GF-D8 (cell line): ENCODE data around the gene TMEM39B.
"Not testable (repeated sequence)": the region's sequence is repeated elsewhere in the genome, so short reads cannot be mapped to it uniquely, and the experiment has no call there.

ENCODE experiments used
- DNase-seq: peaks from one replicate; lab custom pipeline; 2025; lab: John Stamatoyannopoulos, UW

The TMEM39B gene

DNA sequence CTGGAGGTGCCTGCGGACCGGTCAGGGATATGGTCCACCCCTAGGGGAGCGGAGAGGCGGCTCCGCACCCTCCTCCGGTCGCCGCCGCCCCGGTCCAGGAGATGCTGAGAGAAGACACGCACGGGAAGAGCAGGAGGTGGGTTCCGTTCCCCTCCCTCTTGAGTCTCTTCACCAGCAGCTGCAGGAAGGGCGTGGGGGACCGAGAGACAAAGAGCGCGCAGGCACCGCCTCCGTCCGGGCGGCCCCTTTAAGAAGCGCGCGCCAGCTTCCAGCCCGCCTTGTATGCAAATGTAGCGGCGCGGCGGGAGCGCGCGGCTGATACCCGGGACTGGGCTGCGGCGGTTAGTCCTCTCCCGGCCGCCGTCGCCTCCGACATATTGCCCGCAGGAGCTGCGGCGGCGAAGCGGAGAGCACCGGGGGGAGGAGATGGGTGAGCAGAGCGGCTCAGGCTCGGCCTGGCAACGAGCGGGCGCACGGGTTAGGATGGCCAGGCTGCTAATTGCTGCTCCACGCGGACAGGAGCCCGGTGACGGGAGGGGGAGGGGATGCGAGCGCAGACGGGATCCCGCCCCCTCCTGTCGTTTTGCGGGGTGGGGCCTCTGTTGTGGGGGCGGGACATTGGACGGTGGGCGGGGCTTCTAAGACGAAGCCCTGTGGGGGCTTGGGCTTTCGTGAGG is at the start of gene TMEM39B:
TSS of gene TMEM39B (plus strand) at position 318 of the 677 bp plus-strand sequence. CDS start at position 427, 109 bp downstream.
- peak; percentile 86 for DNase-seq

DNA sequence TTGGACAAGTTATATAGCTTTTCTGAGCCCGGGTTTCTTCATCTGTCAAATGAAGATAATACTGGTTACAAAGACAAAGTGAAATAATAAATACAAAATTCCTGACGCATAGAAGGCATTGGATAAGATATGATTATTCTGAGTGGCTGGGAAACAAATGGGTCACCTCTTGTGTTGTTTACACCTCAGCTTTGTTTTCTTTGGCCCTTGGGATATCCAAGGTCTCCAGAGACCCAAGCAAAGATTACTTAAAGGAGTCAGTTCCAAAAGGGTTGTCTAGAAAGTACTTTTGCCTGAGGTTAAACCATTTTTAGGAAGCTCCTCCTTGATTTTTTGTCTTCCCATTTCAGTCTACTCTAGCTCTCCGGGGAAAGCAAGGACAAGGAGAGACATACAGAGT is 49.4 kb upstream of the TMEM39B start:
- DNase-seq = no peak

DNA sequence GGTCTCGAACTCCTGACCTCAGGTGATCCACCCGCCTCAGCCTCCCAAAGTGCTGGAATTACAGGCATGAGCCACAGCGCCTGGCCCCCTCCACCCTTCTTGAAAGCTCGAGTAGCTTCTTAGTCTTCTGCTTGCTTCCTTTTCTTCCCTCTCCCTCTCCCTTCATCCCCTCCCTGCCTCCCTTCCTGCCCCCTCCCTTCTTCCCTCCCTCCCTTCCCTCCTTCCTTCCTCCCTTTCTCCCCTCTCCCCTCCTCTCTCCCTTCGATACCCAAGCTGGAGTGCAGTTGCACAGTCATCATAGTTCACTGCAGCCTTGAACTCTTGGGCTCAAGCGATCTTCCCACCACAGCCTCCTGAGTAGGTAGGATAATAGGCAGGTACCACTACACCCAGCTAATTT is 47.2 kb upstream of the TMEM39B start:
- no peak for DNase-seq

DNA sequence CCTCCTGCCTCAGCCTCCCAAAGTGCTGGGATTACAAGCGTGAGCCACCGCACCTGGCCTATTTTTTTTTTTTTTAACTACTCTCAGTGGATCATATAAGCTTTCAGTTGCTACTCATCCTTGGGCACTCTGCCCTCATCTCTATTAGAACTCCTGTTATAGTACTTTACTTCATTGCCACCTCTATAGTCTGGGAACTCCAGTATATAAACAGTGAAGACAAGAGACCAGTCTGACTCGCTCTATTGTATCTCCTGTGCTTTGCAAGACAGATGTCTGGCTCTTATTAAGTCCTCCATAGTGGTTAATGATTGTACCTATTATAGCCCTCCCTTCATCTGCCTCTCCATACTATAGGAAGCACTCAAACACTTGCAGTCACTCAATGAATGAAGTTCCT is 44.0 kb upstream of the TMEM39B start:
- no peak for DNase-seq

DNA sequence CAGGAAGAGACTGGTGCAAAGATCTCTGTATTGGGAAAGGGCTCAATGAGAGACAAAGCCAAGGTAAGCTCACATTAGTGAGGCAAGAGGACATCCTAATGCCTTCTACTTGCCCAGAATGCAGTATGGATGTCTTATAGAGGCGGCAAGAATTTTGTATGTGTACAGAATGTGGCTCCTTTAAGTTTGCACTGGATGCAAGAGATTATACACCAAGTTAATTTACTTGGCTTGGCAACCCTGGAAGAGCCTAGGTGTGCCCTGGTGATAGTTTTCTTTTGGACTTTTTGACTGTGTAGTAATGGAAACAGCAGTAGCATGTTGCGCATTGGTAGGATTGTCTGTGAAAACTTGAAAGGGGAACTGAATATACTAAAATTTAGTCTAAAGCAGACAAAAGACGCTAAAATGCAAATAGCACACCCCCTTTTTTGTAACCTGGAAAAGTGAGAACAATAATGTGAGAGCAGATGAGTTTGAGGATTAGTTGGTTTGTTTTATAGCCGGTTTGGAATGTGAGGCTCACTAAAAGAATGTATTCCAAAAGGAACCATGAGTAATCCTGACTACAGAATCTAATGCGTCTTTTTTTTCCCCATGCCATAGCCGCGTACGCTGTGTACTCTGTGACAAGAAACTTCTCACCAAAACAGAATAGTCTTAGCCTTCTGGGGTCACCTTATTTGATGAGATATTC is 41.0 kb upstream of the TMEM39B start:
- no peak for DNase-seq

DNA sequence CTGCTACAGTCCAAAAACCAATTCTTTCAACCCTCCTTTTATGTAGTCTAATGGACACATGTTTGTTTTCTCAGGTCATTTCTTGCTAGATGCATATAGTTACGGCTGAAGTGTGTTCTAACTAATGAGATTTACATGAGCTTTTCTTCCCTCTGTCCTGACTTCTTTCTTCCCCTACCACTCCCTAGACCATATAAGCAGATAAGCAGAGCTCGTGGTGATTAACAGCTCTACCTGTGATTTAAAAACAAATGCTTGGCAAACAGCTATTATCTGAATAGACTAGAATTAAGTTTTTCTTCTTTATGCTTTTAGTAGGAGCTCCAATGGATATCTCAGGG is 40.5 kb upstream of the TMEM39B start:
- DNase-seq = no peak

DNA sequence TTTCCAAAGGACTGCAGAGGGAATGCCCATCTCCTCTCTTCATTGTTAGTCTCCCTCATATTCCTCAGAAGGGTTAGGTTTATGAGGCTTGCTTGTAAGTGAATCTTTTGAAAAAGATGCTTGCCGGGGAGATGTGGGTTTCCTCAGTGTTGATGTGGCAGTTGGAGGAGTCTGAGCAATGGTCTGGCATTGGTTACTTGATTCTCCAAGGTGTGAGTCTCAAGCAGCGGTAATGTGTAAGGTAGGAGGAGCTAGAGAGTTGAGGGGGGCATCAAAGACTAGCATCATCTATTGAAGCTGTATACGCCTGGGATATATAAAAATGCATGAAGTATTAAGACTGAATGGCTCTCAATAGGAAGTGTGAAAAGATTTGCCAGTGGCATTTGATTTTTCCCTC is 37.6 kb upstream of the TMEM39B start:
- DNase-seq = no peak

DNA sequence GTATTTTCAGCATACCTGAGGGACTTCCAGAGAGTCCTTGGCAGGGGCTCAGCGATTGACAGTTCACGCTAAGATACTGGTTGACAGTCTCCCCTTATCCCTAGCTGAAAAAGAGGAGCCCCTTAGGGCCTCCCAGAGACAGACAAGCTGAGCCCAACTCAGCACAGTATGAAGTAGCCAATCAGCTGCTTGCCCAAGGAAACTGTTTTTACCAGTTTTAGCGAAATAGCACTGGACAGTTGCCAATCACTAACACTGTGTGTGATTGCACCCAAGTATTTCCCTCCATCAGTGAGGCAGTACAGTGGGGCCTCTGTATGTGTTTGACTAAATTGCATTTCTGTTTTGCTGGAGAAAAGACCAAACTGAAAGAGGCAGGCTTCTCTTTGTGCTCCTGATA is 32.0 kb upstream of the TMEM39B start:
- no peak for DNase-seq

DNA sequence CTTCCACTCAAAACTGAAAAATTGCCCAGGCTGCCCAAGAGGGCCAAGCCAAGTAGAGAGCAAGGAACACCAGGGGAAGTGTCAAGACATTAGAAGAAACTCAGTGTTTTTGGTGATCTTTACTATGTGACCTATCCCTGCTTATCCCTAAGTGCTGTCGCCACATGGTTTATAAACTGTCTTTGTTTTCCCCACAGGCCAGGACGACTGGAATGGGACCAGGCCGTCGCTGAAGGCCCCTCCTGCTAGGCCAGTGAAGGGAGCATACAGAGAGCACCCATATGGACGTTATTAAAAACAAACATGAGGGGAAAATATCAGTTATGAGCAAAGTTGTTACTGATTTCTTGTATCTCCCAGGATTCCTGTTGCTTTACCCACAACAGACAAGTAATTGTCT is 30.4 kb upstream of the TMEM39B start:
- no peak for DNase-seq

DNA sequence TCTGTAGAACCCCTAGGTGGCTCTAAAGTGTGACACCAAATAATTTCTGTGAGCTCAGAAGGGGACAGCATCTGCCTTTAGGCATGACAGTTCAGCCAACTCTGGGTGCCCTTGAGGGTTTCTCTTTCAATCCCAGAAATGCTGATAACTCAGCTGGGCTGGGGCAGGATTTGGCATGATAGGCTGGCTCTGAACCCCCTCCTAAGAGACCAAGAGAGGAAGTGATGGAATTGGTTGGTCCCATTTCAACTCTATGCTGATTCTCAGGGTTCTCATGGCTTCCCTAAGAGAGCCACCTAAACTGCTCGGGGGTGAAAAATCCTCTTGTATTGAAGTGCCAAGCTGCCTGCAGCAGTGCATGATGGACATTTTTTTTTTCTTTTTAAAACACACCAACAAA is 28.5 kb upstream of the TMEM39B start:
- DNase-seq = no peak

DNA sequence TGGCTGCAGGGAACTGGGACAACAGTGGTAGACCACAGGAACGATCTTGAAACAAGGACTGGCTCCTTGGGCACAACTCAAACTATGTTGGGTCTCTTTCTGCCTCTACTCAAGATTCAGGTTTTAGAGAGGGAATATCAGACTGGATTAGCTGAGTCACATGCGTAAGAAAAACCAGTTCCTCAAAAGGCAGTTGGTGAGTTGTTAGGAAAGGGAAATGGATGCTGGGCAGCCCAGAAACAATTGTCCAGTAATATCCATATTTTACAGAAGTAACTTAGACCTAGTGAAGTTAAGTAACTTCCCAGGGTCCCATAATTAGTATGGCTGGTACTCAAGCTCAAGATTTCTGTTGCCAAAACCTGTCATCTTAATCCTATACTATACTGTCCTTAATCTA is 27.0 kb upstream of the TMEM39B start:
- DNase-seq = peak; percentile 7

DNA sequence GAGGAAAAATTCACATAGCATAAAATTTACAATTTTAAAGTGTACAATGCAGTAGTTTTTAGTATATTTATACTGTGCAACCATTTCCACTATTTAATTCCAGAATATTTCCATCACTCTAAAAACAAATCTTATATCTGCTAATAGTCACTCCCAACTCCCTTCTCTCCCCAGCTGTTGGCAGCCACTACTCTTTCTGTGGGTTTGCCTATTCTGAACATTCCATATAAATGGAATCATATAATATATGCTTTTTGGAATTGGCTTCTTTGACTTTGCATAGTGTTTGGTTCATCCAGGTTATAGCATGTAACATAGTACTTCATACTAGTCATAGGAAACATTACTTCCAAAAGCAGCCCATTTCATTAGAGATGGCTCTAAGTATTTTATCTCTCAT is 25.0 kb upstream of the TMEM39B start:
- no peak for DNase-seq

DNA sequence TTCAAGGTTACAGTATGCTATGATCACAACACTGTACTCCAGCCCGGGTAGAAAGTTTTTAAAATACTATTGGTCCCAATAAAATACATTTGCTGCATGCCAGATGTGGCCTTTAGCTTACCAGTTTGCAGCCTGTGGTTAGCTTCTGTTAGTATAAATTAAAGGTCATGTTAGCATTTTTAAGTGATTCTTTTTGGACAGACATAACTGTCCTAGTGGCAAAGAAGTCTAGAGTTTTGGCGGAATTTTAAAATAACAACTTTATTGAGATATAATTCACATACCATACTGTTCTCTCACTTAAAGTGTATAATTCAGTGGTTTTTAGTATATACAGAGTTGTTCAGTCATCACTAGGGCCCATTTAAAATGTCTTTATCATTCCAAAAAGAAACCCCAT is 24.3 kb upstream of the TMEM39B start:
- no peak for DNase-seq

DNA sequence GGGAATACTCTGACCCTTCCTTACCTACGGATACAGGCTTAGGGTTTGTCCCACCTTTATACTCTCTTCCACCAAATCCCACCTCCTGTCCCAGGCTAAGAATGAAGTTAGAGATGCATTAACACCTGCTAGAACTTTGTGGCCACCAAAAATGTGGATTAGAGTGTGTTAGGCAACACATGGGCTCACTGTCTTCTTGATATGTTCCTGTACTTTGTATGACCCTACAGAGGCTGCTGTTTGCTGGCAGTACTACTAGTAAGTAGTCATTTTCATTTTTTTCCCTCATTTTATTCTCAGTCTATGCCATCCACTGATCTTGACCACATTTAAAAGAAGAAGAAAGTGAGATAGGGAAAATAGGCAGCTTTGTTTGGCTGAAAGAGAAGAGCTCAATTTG is 21.0 kb upstream of the TMEM39B start:
- no peak for DNase-seq

DNA sequence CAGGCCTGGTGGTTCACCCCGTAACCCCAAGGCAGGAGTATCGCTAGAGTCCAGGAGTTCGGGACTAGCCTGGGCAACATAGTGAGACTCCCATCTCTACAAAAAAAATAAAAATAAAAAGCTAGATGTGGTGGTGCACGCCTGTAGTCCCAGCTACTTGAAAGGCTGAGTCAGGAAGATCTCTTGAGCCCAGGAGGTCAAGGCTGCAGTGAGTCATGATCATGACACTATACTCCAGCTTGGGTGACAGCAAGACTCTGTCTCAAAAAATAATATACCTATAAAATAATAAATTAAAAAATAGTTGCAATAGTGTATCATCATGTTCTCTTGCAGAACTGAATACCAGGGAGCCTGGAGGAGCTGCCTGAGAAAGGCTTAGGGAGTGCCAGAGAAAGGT is 19.9 kb upstream of the TMEM39B start:
- DNase-seq = no peak

DNA sequence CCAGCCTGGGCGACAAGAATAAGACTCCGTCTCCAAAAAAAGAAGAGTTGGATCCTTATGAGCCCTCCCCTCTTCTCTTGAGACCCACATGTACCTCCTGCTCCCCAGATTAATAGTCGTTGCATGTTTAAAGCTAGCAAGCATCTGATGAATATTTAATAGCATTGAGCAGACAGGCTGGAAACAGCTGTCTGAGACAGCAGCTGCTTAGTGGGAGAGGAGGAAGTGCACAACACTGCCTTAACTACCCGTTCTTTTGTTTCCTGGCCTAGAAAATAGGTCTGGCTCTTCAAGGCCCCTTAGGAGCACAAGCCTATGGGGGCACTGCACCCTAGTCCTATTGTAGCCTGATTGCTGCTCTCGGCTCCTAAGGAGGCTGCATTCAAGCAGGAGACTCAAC is 17.3 kb upstream of the TMEM39B start:
- DNase-seq = no peak

DNA sequence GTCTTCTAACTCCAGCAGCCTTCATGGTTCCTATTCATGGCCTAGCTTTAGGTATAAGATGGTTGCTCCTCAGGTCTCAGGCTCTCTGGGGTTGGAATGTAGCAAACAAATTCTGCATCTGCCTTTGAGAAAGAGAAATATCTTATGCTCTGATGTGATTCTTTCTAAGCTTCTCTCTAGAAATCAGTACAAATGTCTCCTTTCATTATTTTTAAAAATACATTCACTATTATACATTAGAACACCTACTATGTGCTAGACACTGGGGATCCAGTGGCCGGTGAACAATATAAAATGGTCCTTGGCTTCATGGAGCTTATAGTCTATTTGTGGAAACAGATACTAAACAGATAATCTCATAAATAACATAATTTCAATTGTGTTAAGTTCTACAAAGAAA is 16.1 kb upstream of the TMEM39B start:
- no peak for DNase-seq

DNA sequence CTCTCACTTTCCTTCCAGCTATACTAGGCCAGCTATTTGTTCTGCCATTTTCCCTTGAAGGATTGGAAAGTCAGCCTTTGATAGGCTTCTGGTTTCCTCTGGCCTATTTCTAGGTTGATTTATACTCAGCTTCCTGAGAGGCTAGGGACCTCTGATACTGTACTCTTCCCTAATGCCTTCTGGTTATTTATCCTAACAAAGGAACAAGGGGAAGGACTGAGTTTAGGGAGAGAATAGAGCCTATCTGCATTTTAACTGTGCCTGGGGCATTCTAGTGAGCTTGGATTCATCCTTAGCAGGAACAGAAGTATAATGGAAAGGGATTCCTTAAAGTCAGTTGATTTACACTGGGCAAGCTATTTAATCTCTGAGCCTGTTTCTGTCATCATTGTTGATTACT is 11.8 kb upstream of the TMEM39B start:
- DNase-seq = no peak

DNA sequence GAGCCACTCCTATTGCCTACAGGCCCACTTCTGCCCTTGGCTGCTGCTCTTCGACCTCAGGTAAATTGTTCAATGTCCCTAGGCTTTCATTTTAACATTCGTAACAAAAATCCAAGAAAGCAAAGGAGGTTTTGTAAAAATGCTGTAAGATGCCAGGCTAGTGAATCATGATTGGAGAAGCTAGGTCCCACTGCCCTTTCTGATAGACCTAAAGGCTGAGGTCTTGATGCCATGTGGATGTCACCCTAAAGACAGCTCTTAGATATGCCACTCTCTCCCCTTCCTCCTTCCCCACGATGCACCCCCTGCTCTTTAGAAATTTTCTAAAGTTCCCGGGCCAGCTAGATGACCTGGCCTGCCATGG is 9.9 kb upstream of the TMEM39B start:
- DNase-seq = no peak

DNA sequence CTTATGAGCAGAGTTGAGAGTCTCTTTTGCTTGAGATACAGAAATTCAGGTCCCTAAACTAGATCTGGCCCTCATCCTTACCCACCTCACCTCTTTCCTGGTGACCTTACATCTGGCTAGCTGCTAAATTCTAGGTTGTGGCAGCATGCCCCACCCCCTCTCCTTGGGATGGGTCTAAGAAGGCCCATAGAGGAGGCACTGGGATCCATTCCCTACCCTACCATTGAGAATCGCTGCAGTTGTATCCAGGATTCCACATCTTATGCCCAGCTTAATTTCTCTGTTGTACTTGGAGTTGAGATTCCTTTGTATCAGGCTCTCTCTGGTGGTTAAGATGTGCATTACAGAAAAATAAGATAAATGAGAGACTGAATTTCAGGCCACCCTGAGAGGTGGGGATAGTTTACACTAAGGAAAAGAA is 9.5 kb upstream of the TMEM39B start:
- no peak for DNase-seq

DNA sequence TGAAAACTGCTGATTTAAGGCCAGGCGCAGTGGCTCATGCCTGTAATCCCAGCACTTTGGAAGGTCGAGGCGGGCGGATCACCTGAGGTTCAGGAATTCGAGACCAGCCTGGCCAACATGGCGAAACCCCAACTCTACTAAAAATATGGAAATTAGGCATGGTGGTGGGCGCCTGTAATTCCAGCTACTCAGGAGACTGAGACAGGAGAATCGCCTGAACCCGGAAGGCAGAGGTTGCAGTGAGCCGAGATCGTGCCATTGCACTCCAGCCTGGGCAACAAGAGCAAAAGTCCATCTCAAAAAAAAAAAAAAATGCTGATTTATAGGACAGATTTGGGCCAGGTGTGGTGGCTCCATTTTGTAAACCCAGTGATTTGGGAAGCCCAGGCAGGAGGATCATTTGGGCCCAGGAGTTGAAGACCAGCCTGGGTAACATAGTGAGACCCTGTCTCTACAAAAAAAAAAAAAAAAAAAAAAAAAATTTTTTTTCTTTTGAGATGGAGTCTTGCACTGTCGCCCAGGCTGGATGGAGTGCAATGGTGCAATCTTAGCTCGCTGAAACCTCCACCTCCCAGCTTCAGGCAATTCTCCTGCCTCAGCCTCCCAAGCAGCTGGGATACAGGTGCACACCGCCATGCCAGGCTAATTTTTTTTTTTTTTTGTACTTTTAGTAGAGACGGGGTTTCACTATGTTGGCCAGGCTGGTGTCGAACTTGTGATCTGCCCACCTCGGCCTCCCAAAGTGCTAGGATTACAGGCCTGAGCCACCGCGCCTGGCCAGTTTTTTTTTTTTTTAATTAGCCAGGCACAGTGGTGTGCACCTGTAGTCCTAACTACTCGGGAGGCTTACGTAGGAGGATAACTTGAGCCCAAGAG is 6.9 kb upstream of the TMEM39B start:
- not testable (repeated sequence) for DNase-seq

DNA sequence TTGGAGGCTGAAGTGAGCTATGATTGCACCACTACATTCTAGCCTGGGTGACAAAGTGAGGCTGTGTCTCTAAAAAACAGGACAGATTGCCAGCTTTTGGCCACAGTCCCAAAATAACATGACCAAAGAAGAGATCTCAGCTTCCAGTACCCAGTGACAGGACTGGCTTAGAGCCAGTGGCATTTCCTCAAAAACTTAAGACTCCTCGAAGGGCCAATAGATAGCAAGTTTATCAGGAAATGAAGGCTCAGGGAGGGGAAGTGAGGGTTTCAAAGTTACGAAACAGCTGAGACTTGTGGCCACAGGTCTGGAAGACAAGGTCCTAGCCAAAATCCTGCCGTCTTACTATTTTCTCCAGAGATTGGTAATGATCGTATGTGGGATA is 6.3 kb upstream of the TMEM39B start:
- peak; percentile 99 for DNase-seq

DNA sequence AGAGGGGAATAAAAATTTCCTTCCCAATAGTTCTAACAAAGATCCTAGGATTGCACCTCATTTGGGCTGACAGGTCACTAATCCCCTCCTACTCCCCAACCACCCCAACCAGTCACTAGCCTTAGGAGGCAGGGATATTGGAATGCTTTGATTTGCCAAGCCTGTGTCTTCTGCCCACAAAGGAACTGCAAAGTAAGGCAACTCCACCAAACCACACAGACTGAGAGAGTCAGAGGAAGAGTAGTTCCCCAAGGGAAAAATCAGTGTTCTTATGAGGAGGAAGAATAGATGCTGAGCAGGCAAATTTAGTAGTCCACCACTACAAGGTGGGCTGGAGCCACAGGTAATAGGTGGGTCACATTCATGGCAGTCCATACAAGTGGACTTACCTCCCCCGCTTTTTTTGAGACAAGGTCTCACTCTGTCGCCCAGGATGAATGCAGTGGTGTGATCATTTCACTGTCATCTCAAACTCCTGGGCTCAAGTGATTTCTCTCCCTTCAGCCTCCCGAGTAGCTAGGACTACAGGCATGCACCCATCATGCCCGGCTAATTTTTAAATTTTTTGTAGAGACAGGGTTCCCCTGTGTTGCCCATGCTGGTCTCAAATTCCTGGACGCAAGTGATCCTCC is 3.7 kb upstream of the TMEM39B start:
- no peak for DNase-seq
